Activated CD4-positive, alpha-beta T cell treated with anti-CD3 and anti-CD28 coated beads, Interleukin-10, Interleukin-2, amounts not matched to agents 100 ng/mL and 50 ng/mL, durations not matched to agents 16 hours and 8 hours (primary cell): Measurements from ENCODE around the gene SLC39A3.

Source experiments
- DNase-seq: peaks from one replicate; pipeline ENCODE4 v3.0.0-alpha.2; 2020

The SLC39A3 gene

GRCh38 chr19:2744113-2744512 is 4.3 kb upstream of the SLC39A3 start:
- DNase-seq, result no peak

DNA sequence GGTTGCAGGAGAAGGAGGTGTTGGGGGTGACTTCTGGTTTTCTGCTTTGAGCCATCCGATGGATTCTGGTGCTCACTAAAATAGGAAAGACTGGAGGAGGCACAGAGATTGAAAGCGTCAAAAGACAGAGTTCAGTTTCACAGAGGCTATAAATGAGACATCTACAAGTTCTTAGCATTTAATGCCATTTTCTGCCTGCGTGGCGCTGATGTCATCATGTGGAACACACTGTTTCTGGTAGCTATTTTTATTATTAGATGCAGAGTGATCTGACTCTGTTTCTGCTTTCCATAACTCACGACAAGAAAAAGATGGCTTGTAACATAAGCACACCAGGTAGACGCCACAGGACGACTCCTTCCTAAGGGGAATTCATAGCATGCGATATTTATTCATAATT is 3.3 kb upstream of the SLC39A3 start:
- DNase-seq, result no peak

GRCh38 chr19:2740314-2740656 is 468 bp upstream of the SLC39A3 start:
- no peak for DNase-seq

GRCh38 chr19:2736550-2737190 is 3.1 kb downstream of the SLC39A3 start:
- no peak for DNase-seq

GRCh38 chr19:2735374-2735773 is 4.4 kb downstream of the SLC39A3 start:
- DNase-seq, result no peak

- DNase-seq, result no peak
These were observed 5.1 kb downstream of the SLC39A3 start for GRCh38 chr19:2734589-2735288.

DNA sequence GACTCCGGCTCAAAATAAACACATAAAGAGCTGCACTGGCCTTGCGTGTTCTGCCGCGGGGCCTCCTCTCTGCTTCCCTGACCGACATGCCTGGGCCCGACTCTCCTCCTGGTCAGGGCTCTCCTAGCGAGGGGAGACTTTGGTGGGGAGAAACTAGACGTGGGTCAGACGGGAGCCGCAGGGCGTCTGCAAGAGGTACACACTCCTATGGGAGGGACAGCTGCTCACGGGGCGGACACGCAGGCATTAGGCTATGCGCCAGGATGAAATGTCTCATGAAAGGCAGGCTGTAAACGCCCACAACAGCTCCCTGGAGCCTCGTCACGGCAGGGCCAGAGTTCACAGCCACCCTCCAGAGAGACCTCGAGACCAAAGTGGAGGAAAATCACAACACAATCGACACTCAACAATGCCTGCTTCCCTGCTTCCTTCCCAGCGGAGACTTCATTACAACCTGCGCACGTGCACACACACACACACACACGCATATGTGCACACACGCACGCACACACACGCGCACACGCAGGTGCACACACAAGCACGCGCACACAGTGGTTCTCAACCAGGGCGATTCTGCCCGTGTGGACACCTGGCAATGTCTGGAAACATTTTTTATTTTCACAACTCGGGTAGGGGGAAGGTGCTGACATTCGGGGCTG is 5.8 kb downstream of the SLC39A3 start:
- no peak for DNase-seq

GRCh38 chr19:2732883-2733282 is 6.9 kb downstream of the SLC39A3 start:
- no peak for DNase-seq

- no peak for DNase-seq
These were observed 7.6 kb downstream of the SLC39A3 start for GRCh38 chr19:2732157-2732725.

DNA sequence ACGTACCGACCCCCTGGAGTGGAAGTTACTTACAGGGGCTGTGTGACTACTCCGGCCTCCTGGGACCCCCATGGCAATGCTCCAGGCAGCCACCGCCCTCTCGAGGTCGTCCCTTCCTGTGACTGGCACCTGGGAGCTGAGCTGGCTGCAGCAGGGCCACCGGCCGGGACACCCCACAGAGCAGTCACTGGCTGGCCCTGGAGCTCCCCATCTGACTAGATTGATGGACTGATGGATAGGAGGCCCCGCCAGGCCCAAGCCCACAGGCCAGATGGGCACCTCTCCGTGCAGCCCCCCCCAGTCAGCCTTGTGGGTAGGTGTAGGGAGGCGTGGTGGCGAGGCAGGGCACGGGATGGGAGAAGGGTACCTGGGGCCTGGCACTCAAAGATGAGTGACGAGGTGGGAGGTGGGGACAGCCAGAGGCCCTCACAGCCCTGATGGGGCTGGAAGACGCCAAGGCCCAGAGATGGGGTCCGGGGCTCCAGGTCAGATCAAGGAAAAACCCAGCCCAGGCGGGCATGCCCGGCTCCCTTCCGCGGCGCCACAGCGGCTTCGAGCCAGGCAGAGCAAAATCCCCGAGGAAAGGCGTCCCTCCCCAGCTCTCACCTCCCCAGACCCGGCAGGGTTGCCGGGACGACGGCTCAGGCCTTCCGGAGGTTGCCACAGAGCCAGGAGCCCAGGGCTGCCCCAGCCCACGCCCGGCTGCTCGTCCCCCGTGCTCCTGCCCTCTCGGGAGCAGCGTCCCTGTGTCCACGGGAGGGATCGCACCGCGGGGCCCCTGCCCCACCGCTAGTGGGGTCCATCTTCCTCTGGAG is 8.4 kb downstream of the SLC39A3 start:
- DNase-seq, result no peak

GRCh38 chr19:2729943-2730818 is 9.6 kb downstream of the SLC39A3 start:
- DNase-seq, result no peak

GRCh38 chr19:2728783-2729387 is 10.9 kb downstream of the SLC39A3 start:
- no peak for DNase-seq

- DNase-seq, result no peak
These were observed 12.2 kb downstream of the SLC39A3 start for GRCh38 chr19:2727640-2727944.

DNA sequence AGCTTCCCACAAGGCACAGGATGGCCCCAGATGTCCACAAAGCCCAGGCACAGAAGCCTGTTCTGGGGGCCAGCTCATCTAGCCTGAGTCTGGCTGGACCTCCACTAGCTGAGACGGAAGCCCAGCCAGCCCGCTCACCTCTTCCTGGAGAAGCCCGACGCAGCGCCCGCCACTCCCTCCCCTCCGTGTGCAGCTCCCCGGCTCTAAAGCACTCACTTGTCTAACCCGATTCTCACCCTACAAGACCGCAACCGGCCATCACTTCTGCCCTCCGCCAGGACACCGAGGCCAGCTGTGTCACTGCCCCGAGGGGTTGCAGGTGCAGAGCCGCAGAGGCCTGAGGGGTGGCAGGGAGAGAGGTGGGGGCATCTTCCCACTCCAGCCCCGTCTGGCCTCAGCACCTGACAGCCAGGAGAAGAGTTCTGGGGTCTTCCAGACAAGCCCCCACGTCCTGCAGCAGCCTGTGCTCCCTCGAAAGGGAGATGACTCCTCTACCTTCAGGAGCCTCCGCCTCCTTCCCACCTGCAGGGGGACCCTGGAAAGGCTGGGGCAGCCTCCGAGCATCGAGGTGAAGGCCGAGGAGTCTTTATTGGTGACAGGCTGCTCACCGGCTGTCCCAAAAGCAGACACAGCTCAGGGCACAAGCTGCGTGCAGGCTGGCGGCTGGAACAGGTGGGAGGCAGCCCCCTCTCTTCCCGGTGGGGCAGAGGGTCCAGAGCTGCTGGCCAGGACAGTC is 12.7 kb downstream of the SLC39A3 start:
- no peak for DNase-seq

- DNase-seq, result no peak
These were observed 13.5 kb downstream of the SLC39A3 start for GRCh38 chr19:2726160-2726855.

DNA sequence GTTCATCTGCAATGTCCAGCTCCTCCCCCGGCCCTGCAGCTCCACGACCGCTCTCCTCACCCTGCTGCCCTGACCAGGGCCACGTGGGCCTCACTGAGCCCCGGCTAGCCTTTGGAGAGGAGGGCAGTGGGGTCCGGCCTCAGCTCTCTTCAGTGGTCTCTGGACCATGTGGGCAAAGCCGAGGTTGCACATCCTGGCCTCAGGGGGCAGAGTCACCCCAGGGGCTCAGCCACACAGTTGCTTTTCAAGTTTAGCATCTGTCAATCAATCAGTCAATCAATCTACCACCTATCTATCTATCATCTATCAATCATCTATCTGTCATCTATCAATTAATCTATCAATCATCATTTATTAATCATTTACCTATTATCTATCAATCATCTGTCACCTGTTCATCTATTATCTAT is 15.7 kb downstream of the SLC39A3 start:
- no peak for DNase-seq

DNA sequence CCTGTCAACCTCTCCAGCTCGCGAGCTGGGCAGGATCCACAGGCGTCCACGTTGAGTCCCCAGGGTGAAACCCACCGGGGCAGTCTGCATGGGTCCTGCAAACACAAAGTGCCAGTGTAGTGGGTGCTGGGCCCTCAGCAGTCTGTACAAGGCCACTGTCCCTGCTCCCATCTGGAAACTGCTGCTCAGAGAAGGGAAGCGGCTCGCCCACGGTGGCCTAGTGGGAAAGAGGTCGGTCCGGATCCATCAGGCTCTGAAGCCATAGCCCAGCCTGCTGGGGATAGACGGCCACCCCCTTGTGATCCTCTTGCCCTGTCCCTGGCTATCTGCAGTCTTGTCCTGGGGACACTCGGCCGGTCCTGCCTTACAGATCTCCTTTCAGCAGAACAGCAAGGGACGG is 16.1 kb downstream of the SLC39A3 start:
- DNase-seq, result no peak

DNA sequence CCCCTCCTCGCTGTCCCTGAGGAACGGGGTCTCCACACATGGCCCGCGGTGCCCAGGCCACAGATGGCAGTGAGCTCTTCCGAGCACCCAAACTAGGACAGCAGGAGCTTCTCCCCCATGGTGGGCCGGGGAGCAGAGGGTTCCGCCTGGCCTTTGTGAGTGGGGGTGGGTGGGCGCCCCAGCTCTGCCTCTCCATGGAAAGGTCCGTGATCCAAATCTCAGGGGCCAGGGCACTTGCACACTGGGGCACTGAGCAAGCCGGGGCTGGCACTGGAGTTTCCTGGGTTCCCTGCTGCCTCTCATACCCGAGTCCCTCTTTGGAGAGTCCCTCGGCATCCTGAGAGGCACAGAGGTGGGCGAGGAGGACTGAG is 16.5 kb downstream of the SLC39A3 start:
- DNase-seq, result no peak

- DNase-seq, result no peak
These were observed 17.1 kb downstream of the SLC39A3 start for GRCh38 chr19:2722541-2723344.
